Transverse colon (tissue), 4 donors: Measurements from ENCODE around the gene SCARF1.

Experiments used
- CTCF ChIP-seq, 5 experiments: fragments of 200-600 bp in 3 of 5; fragments of 450-650 bp in 2 of 5; sonication (generic) in 3 of 5; IDR thresholded peaks; 1 replicate in 2 of 5; 2 replicates in 3 of 5; pipeline ENCODE4 v1.5.1; 2016 to 2017; ENCODE audit warnings: antibody characterized with exemption in 5 of 5, inconsistent platforms in 3 of 5, mild to moderate bottlenecking in 2 of 5, moderate library complexity in 1 of 5
- EP300 ChIP-seq: sonication (generic); formaldehyde crosslinking; IDR thresholded peaks from one replicate; pipeline ENCODE4 v1.6.1; 2017; ENCODE audit warnings: antibody characterized with exemption, low read depth
- POLR2A ChIP-seq: fragments of 450-650 bp; IDR thresholded peaks from one replicate; pipeline ENCODE4 v1.6.1; 2016; ENCODE audit warnings: antibody characterized with exemption, mild to moderate bottlenecking, moderate library complexity
- POLR2AphosphoS5 ChIP-seq, 3 donors: sonication (generic); formaldehyde crosslinking; IDR thresholded peaks; one replicate each; pipeline ENCODE4 v1.6.1; 2016; ENCODE audit warnings: antibody characterized with exemption in 3 of 3

- TF ChIP-seq CTCF (IDR thresholded peaks at IDR 0.05), result no peak
- no peak for TF ChIP-seq POLR2A
- TF ChIP-seq EP300, result no peak
- peak in 2 of 3 donors; percentile 26 to 53 for TF ChIP-seq POLR2AphosphoS5 (IDR thresholded peaks at IDR 0.05)
These were observed at the start of gene SCARF1 for GRCh38 chr17:1645207-1646171.
